H1 (cell line): ENCODE results near the gene SLC8A1. TPM values are rescaled to one million over a fixed set of nuclear protein-coding genes. Genes with fewer than 3 reads are reported as not detected.

Experiments used
- CHD1 ChIP-seq: IDR thresholded peaks from 2 replicates; pipeline ENCODE4 v1.6.1; 2012; ENCODE audit warnings: low read depth, low read length, improper control_type of control experiment
- CHD2 ChIP-seq: IDR thresholded peaks from 2 replicates; pipeline ENCODE4 v1.6.1; 2012; ENCODE audit warnings: low read length, improper control_type of control experiment
- CHD7 ChIP-seq: fragments of 300-600 bp; sonication (generic); IDR thresholded peaks from 2 replicates; pipeline ENCODE4 v1.7.1; 2012; ENCODE audit warnings: low read length, moderate library complexity, mild to moderate bottlenecking, inconsistent platforms; ENCODE audit not compliant: insufficient replicate concordance
- SIRT6 ChIP-seq: IDR thresholded peaks from one replicate; pipeline ENCODE4 v1.7.1; 2012; ENCODE audit warnings: low read length, inconsistent platforms
- polyA plus RNA-seq, 7 experiments: library from polyadenylated mRNA; depleted of rRNA in 3 of 7; stranded (reverse) in 5 of 7; unstranded in 2 of 7; fragments of >200 nt in 5 of 7; fragments of 200-250 nt in 2 of 7; gene quantifications; 1 replicate in 5 of 7; 2 replicates in 1 of 7; 4 replicates in 1 of 7; pipeline versions ENCODE4 v1.2.1 to v1.2.3, GENCODE V29; 2011 to 2013; ENCODE audit warnings: missing spikeins in 2 of 7, mixed read lengths in 2 of 7
- total RNA-seq: library from RNA; stranded (reverse); fragmentation: NEBNext Ultra II Directional; extraction: Animal tissue kit (Norgen Biotek cat#: 25700); gene quantifications from 2 replicates; pipeline ENCODE4 v1.2.1, GENCODE V29; 2021
- TF ChIP-seq, protein P1 (sequence below): IDR thresholded peaks from 2 replicates; pipeline ENCODE4 v1.6.1; 2011; ENCODE audit warnings: low read length, improper control_type of control experiment

SLC8A1 gene
- total and polyA plus RNA-seq, 2 of the 8 experiments (the other 6 are each of a cell fraction or from before 2014, with no cell fraction given): 0.68 to 3.6 TPM

DNA sequence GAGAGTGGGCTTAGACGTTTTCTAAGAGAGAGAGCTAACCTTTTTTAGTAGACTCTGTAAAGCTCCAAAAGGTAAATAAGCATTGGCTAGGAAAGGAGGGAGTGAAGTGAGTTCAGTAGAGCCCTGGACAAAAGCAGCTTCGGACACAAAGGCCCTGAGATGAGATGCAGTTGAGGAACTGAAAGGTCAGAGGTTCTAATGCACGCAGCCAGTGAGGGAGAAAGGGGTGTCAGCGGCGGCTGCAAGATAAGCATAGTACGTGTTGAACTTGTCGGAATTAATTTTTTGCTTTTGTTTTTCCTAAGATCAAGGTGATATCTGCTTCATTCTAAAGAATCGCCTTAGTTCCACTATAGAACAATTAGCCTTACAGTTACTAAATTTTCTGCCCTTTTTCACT is 11.2 kb upstream of the SLC8A1 start (continued):
- TF ChIP-seq, protein P1, sequence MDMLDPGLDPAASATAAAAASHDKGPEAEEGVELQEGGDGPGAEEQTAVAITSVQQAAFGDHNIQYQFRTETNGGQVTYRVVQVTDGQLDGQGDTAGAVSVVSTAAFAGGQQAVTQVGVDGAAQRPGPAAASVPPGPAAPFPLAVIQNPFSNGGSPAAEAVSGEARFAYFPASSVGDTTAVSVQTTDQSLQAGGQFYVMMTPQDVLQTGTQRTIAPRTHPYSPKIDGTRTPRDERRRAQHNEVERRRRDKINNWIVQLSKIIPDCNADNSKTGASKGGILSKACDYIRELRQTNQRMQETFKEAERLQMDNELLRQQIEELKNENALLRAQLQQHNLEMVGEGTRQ: no peak
- TF ChIP-seq CHD2 (no peak), SIRT6 (no peak), CHD1 (no peak), CHD7 (no peak)
